ENCODE results near the gene ABHD17B.

ABHD17B gene

GRCh38 chr9:71819115-71819739 is 91.8 kb downstream of the ABHD17B start:
- DNase-seq (ENCODE audit: low read depth): no peak

- DNase-seq (ENCODE audit: low read depth): no peak
Measured at GRCh38 chr9:71816916-71817451, 94.0 kb downstream of the ABHD17B start.
